Endothelial cell (in vitro differentiated cells): ENCODE data around the gene MEIS1. TPM values are rescaled to one million over a fixed set of nuclear protein-coding genes. Genes with fewer than 3 reads are reported as not detected.

ENCODE experiments used
- DNase-seq: peaks from one replicate; pipeline ENCODE4 v3.0.0; 2021; ENCODE audit warnings: low spot score
- H3K27ac Mint-ChIP-seq: one replicate; pipeline ENCODE4 v1.8.0; 2021; ENCODE audit warnings: mixed read lengths, inconsistent platforms; ENCODE audit not compliant: unreplicated experiment
- H3K27me3 Mint-ChIP-seq: one replicate; pipeline ENCODE4 v1.8.0; 2021; ENCODE audit warnings: mild to moderate bottlenecking, moderate library complexity, mixed read lengths, inconsistent platforms; ENCODE audit not compliant: unreplicated experiment
- H3K36me3 Mint-ChIP-seq: one replicate; pipeline ENCODE4 v1.8.0; 2021; ENCODE audit warnings: mild to moderate bottlenecking, low read depth, mixed read lengths, inconsistent platforms; ENCODE audit not compliant: unreplicated experiment
- H3K4me1 Mint-ChIP-seq: one replicate; pipeline ENCODE4 v1.8.0; 2021; ENCODE audit warnings: mild to moderate bottlenecking, mixed read lengths, inconsistent platforms; ENCODE audit not compliant: unreplicated experiment
- H3K4me3 Mint-ChIP-seq: one replicate; pipeline ENCODE4 v1.8.0; 2021; ENCODE audit warnings: mild to moderate bottlenecking, mixed read lengths, inconsistent platforms; ENCODE audit not compliant: unreplicated experiment
- H3K9me3 Mint-ChIP-seq: one replicate; pipeline ENCODE4 v1.8.0; 2021; ENCODE audit warnings: mixed read lengths, inconsistent platforms; ENCODE audit not compliant: unreplicated experiment
- total RNA-seq: library from RNA; stranded (reverse); fragmentation: NEBNext Ultra II Directional; extraction: Animal tissue kit (Norgen Biotek cat#: 25700); gene quantifications from one replicate; pipeline ENCODE4 v1.2.1, GENCODE V29; 2021; ENCODE audit not compliant: unreplicated experiment
- TF ChIP-seq, protein P1 (sequence below): fragments of 200-600 bp; sonication (generic); IDR thresholded peaks from one replicate; pipeline ENCODE4 v1.5.0; 2021; ENCODE audit warnings: antibody characterized with exemption; ENCODE audit not compliant: unreplicated experiment

MEIS1 gene
- total RNA-seq, 1 donor from 2014 or later = 13.3 TPM

DNA sequence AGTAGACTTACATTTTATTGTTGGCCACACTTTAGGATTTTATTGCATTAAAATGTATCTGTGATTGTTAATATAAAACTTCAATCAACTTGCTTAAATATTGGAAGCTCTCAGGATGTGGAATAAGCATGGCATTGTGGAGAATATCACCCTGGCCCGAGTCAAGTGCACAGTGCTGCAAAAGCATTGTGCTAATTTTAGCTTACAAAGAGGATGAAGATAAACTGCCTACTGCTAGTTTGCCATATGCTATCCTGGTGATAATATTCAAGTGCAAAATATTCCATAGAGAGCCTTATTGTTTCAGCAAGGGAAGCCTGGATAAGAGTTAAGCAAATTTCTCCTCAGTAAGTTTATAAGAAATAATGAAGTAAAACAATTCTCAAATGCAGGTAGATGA, 54.5 kb downstream of the MEIS1 start:
- Mint-ChIP-seq H3K27ac (peak overlapping the region; percentile 57), H3K4me3 (no peak overlapping the region), H3K9me3 (no peaks in the 10 kb centered on the region), H3K4me1 (peaks cover 57% of the 10 kb centered on the region), H3K36me3 (no peaks in the 10 kb centered on the region), H3K27me3 (no peaks in the 10 kb centered on the region)
- no peak for DNase-seq
- TF ChIP-seq, protein P1, sequence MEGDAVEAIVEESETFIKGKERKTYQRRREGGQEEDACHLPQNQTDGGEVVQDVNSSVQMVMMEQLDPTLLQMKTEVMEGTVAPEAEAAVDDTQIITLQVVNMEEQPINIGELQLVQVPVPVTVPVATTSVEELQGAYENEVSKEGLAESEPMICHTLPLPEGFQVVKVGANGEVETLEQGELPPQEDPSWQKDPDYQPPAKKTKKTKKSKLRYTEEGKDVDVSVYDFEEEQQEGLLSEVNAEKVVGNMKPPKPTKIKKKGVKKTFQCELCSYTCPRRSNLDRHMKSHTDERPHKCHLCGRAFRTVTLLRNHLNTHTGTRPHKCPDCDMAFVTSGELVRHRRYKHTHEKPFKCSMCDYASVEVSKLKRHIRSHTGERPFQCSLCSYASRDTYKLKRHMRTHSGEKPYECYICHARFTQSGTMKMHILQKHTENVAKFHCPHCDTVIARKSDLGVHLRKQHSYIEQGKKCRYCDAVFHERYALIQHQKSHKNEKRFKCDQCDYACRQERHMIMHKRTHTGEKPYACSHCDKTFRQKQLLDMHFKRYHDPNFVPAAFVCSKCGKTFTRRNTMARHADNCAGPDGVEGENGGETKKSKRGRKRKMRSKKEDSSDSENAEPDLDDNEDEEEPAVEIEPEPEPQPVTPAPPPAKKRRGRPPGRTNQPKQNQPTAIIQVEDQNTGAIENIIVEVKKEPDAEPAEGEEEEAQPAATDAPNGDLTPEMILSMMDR = no peak

DNA sequence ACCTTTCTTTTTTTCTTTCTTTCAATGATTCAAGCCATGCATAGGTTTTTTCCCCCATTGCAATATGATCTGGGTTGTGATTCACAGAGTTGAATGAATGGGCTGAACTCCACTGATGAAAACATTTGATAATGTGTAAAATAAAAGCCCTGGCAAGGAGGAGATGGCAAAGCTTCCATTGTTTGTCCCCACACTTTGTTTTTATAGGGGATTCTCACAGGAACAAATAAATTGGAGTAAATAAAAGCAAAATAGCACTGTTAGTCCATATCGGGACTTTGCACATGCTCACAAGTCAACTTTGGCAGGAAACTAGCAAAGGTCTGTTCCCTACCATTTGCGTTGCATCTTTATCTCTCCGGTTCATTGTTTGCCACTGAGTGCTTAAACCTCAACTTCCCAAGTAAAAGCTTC, 55.7 kb downstream of the MEIS1 start:
- peaks cover 2% of the 10 kb centered on the region for H3K27me3 Mint-ChIP-seq
- H3K9me3 Mint-ChIP-seq = no peaks in the 10 kb centered on the region
- H3K4me3 Mint-ChIP-seq = no peak overlapping the region
- TF ChIP-seq, protein P1 = no peak
- H3K27ac Mint-ChIP-seq = peak overlapping the region; percentile 79
- no peak for DNase-seq
- peaks cover 65% of the 10 kb centered on the region for H3K4me1 Mint-ChIP-seq
- no peaks in the 10 kb centered on the region for H3K36me3 Mint-ChIP-seq

DNA sequence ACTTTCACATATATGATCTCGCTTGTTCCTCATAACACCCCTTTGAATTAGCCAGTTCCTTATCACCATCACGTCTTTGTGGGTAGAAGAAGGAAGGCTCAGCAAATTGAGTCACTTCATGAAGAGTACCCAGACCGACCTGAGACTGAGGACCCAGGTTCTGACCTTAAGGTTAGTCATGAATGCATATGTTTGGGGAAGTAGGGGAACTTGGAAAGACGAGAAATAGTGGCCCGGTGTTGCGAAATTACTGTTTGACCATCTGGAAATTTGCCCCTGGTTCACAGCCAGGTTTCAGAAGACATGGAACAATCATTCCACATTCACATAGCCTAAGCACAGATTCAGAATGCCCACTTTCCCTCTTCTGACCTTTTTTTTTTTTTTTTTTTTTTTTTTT, 59.8 kb downstream of the MEIS1 start:
- Mint-ChIP-seq H3K27ac (no peak overlapping the region), H3K36me3 (no peaks in the 10 kb centered on the region), H3K4me3 (no peak overlapping the region), H3K9me3 (no peaks in the 10 kb centered on the region), H3K27me3 (peaks cover 2% of the 10 kb centered on the region), H3K4me1 (peaks cover 64% of the 10 kb centered on the region)
- DNase-seq = no peak
- TF ChIP-seq, protein P1 = no peak

DNA sequence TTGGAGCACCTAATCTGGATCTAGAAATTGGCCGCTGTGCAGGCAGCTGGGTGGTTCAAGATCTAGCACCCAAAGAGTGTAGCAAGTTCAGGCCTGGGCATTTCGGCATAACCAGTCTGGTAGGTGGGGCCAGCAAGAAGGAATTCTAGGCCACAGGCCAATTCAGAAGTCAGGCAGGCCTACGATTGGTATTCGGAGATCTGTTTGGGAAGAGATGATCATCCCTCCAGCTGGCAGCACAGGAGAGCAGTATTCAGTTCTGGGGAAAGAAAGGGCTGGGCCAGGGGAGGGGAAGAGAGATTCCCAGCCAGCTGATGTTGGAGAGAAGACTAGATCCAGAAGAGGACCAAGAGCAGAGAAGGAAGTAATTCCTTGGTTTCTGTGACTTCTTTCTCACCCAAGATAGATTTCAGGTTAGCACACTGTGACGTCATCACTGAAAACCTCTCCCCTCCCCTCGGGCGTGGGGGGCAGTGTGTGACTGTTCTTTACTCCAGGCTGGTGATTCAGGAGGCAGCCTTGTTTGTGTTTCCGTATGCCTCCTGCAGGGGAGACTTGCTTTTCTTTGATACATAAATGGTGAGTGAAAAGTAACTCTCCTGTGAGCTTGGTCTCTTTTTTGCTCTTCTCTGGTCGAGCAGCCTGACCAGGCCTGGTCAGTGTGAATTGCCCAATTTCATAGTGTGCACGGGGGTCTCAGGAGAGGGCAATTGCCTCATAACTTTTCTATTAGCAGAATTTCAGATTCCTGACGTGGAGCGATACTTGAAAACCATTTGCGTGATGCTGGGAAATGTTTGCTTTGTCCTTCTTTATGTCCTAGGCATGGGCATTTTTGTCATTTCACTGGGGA, 61.1 kb downstream of the MEIS1 start:
- DNase-seq = no peak
- no peaks in the 10 kb centered on the region for H3K36me3 Mint-ChIP-seq
- H3K4me1 Mint-ChIP-seq = peaks cover 54% of the 10 kb centered on the region

More for the DNA sequence above, 61.1 kb downstream of the MEIS1 start:
- H3K27ac Mint-ChIP-seq = peak overlapping the region; percentile 74
- H3K4me3 Mint-ChIP-seq = no peak overlapping the region
- H3K9me3 Mint-ChIP-seq = no peaks in the 10 kb centered on the region
- TF ChIP-seq, protein P1 = no peak
- H3K27me3 Mint-ChIP-seq = peaks cover 2% of the 10 kb centered on the region
